Breast epithelium (tissue), 4 donors: ENCODE data around the gene STARD13. TPM values are rescaled to one million over a fixed set of nuclear protein-coding genes. Genes with fewer than 3 reads are reported as not detected.

Experiments
- DNase-seq, 2 donors: peaks; one replicate each; pipeline ENCODE4 v3.0.0-alpha.2; 2019; ENCODE audit warnings: low spot score in 2 of 2
- H3K27ac ChIP-seq, 2 donors: fragments of 200-600 bp; sonication (generic) in 1 of 2; one replicate each; pipeline ENCODE4 v1.5.1; 2016 to 2019; ENCODE audit warnings: mild to moderate bottlenecking in 1 of 2
- H3K27me3 ChIP-seq, 2 donors: fragments of 200-600 bp; sonication (generic) in 1 of 2; one replicate each; pipeline versions ENCODE4 v1.5.1 to v1.6.0; 2017 to 2019; ENCODE audit warnings: control low read depth in 1 of 2, mild to moderate bottlenecking in 1 of 2
- H3K36me3 ChIP-seq: fragments of 200-600 bp; one replicate; pipeline ENCODE4 v1.5.1; 2019
- H3K4me1 ChIP-seq, 2 donors: fragments of 200-600 bp; sonication (generic); one replicate each; pipeline ENCODE4 v1.5.1; 2016 to 2019; ENCODE audit warnings: control low read depth in 1 of 2
- H3K4me3 ChIP-seq, 3 donors: fragments of 200-600 bp; sonication (generic); 1 replicate in 2 of 3; 2 replicates in 1 of 3; pipeline ENCODE4 v1.5.1; 2016 to 2019; ENCODE audit warnings: mild to moderate bottlenecking in 3 of 3, moderate library complexity in 2 of 3
- H3K9me3 ChIP-seq, 2 donors: fragments of 200-600 bp; sonication (generic) in 1 of 2; one replicate each; pipeline ENCODE4 v1.5.1; 2016 to 2019; ENCODE audit warnings: control low read depth in 1 of 2
- POLR2A ChIP-seq: fragments of 450-650 bp; IDR thresholded peaks from one replicate; pipeline ENCODE4 v1.6.1; 2016; ENCODE audit warnings: antibody characterized with exemption, mild to moderate bottlenecking, moderate library complexity
- POLR2AphosphoS5 ChIP-seq, 3 donors: sonication (generic); formaldehyde crosslinking; IDR thresholded peaks; one replicate each; pipeline ENCODE4 v1.6.1; 2017; ENCODE audit warnings: antibody characterized with exemption in 3 of 3
- intact Hi-C: fragments of 100-400 bp; cut with DNase I; formaldehyde crosslinking; loops from one replicate; pipeline ENCODE4 v1.15.1; 2023; ENCODE audit warnings: low total_unique reads
- total RNA-seq, 3 donors: library from RNA; depleted of rRNA; stranded (reverse); fragments of >200 nt; gene quantifications; one replicate each; pipeline ENCODE4 v1.1.0, GENCODE V29; 2016
- TF ChIP-seq, protein P1 (sequence below), 3 donors: fragments of 450-650 bp; IDR thresholded peaks; one replicate each; pipeline ENCODE4 v1.5.1; 2016 to 2017; ENCODE audit warnings: antibody characterized with exemption in 3 of 3, mild to moderate bottlenecking in 3 of 3, moderate library complexity in 3 of 3

Gene STARD13
- total RNA-seq, 3 donors from 2014 or later: 42.4 to 62.3 (median 58.7) TPM

DNA sequence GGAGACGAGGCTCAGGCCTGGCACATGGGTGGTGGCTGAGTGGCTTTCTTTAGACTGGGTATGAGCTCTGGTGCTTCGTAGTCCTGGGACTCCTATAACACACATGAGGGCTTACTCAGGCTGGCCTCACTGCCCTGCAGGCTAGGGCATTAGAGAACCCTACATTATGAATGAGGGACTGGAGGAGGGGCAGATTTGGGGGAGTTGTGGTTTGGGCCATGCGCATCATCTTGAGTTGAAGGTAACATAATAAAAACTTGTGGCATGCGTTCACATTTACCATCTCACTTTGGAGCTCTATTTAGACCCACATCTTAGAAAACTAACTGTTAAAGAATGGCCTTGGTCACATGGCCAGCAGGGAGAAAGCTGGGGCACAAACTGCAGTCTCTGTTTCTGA, 54.2 kb downstream of the STARD13 start:
- H3K4me1 ChIP-seq: peaks cover 0 to 23% of the 10 kb centered on the region in 2 donors
- TF ChIP-seq, protein P1, sequence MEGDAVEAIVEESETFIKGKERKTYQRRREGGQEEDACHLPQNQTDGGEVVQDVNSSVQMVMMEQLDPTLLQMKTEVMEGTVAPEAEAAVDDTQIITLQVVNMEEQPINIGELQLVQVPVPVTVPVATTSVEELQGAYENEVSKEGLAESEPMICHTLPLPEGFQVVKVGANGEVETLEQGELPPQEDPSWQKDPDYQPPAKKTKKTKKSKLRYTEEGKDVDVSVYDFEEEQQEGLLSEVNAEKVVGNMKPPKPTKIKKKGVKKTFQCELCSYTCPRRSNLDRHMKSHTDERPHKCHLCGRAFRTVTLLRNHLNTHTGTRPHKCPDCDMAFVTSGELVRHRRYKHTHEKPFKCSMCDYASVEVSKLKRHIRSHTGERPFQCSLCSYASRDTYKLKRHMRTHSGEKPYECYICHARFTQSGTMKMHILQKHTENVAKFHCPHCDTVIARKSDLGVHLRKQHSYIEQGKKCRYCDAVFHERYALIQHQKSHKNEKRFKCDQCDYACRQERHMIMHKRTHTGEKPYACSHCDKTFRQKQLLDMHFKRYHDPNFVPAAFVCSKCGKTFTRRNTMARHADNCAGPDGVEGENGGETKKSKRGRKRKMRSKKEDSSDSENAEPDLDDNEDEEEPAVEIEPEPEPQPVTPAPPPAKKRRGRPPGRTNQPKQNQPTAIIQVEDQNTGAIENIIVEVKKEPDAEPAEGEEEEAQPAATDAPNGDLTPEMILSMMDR (IDR thresholded peaks at IDR 0.05): no peak
- no peak for TF ChIP-seq POLR2AphosphoS5 (IDR thresholded peaks at IDR 0.05)
- no peak for TF ChIP-seq POLR2A
- H3K4me3 ChIP-seq: no peak overlapping the region
- intact Hi-C loops: no loop called here
- H3K36me3 ChIP-seq: no peaks in the 10 kb centered on the region
- no peak for DNase-seq
- no peaks in the 10 kb centered on the region for H3K9me3 ChIP-seq
- peak overlapping the region; percentile 29 to 66 for H3K27ac ChIP-seq
- no peaks in the 10 kb centered on the region for H3K27me3 ChIP-seq

DNA sequence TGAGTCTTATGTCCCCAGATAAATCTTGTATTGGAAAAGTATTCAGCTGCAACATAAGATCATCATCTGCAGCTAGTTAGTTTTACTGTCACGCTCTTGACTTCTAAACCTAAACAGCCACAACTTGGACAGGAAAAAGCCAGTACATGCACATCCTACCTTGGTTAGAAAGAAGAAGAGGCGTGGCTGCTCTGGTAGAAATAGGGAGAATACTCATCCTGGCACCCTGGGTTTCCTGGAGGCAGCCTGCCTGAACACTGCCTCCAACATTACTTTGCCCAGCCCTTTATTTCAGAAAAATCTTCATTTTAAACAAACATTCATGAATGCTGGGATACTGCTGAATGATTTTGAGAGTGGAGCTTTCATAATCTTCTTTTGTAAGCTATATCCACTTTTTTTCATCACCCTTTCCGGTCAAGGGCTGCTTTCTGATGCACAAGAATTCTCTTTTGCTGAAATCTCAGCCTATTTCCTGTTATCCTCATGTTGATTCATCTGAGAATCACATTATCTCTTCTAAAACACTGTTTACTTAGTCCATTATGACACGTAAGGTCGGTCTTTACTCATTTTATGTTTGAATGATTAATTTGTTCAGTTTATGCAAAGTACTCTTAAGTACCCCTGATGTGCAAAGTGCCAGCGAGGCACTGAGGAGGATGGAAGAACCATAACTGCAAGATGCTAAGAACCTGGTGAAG, 55.2 kb downstream of the STARD13 start:
- DNase-seq: no peak
- no peaks in the 10 kb centered on the region for H3K36me3 ChIP-seq
- H3K27ac ChIP-seq: peak overlapping the region; percentile 66 to 79
- no peaks in the 10 kb centered on the region for H3K27me3 ChIP-seq
- peaks cover 0 to 22% of the 10 kb centered on the region in 2 donors for H3K4me1 ChIP-seq
- no peak overlapping the region for H3K4me3 ChIP-seq
- no peaks in the 10 kb centered on the region for H3K9me3 ChIP-seq
- TF ChIP-seq, protein P1 (IDR thresholded peaks at IDR 0.05): no peak
- no peak for TF ChIP-seq POLR2AphosphoS5 (IDR thresholded peaks at IDR 0.05)
- intact Hi-C loops: no loop called here

DNA sequence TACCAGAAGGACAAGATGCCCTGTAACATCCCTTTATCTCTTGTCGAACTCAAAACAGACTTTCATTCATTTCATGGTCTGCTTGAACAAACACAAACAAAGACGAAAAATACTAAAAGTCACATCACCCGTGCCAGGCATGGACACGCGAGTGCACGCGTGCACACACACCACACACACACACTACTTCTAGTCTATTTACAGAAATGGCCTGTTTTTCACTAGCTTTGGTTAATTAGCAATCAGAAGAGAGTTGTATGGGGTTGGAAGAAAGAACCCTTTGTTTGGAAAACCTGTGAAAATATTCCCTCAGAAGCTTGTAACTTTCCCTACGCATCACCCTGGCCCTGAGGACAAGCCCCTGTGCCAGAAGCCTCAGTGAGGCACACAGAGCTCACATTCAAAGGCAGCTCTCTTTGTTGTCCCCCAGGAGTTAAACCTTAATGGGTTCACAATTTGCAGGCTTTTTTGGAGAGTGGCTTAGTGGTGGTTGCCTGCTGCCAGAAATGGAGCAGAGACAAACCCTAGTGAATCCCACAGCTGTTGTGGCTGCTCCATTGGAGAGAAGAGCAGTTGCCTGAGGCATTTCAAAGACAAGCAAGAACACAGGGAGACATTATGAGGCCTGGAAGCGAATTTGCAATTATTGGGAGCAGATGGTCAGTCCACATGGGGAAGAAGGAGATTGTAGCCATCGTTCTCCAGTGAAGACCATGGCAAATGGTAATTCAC, 55.9 kb downstream of the STARD13 start:
- H3K4me1 ChIP-seq: peaks cover 0 to 19% of the 10 kb centered on the region in 2 donors
- H3K27me3 ChIP-seq: no peaks in the 10 kb centered on the region
- H3K4me3 ChIP-seq: peak overlapping the region in 1 of 3 donors; percentile 31
- intact Hi-C loops: no loop called here
- DNase-seq: no peak
- H3K27ac ChIP-seq: peak overlapping the region; percentile 66 to 79
- no peaks in the 10 kb centered on the region for H3K9me3 ChIP-seq
- no peaks in the 10 kb centered on the region for H3K36me3 ChIP-seq
- TF ChIP-seq, protein P1 (IDR thresholded peaks at IDR 0.05): no peak
- TF ChIP-seq POLR2AphosphoS5 (IDR thresholded peaks at IDR 0.05): no peak
- TF ChIP-seq POLR2A: no peak

DNA sequence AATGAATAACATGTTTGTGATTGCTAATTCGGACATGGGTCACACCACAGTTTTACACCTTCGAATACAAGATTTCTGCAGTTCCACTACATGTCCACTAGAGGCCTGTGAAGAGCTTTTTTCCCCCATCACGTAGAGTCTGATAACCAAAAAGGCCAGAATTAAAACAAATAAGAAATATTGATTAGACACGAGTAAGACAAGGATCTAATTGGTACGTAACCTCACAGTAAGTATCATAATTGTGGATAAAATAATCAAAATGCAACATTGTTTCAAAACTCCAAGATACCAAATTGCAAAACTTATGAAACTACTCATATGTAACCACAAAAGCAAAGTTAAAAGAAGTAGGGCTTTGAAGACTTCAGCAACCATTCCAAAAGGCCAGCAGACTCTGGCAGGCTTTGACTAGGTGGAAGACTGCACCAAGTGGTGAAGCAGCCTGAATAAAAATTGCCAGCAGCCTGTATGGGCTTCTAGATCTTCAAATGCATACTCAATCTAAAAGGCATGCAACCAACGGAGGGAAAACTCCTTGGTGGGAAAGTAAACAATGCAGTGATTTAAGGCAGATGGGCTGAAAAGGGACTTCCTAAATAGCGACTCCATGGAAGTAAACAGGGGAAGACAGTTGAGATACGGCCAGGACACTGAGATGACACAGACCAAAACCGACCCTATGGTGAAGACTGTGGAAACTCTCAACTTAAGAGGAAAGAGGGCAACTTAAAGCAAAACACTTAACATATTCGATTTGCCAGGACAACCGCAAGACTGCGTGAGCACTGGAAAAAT, 56.7 kb downstream of the STARD13 start:
- DNase-seq: no peak
- no peaks in the 10 kb centered on the region for H3K9me3 ChIP-seq
- intact Hi-C loops: no loop called here
- H3K27me3 ChIP-seq: no peaks in the 10 kb centered on the region
- peak overlapping the region in 1 of 3 donors; percentile 31 for H3K4me3 ChIP-seq
- no peak for TF ChIP-seq POLR2A
- TF ChIP-seq, protein P1 (IDR thresholded peaks at IDR 0.05): peak; percentile 76 to 92 (median 90)
- H3K4me1 ChIP-seq: peaks cover 0 to 19% of the 10 kb centered on the region in 2 donors
- peak overlapping the region; percentile 66 to 79 for H3K27ac ChIP-seq
- H3K36me3 ChIP-seq: no peaks in the 10 kb centered on the region
